IMR-90 (cell line): ENCODE data around the gene EPB41L4A. TPM values are rescaled to one million over a fixed set of nuclear protein-coding genes. Genes with fewer than 3 reads are reported as not detected.

Experiments
- ATAC-seq: fragments of 200-7000 bp; cut with Tn5 transposase; 2 replicates; pipeline ENCODE4 v1.9.1; 2020; ENCODE audit warnings: low read depth, mild to moderate bottlenecking, moderate library complexity
- BruUV-seq: library from RNA; stranded (reverse); fragments of 400-500 nt; replicated peaks from 2 replicates; lab custom pipeline; 2021; lab: Mats Ljungman, UMichigan
- CTCF ChIA-PET: fragments of 300-600 bp; formaldehyde crosslinking; extraction: SDS; loops from one replicate; lab custom pipeline; 2021; ENCODE audit warnings: antibody characterized with exemption; lab: Yijun Ruan, JAX
- POLR2A ChIA-PET: fragments of 300-600 bp; sonication (Branson Sonifier 250); formaldehyde crosslinking; loops from one replicate; lab custom pipeline; 2022; ENCODE audit warnings: antibody characterized with exemption; ENCODE audit not compliant: unreplicated experiment; lab: Charles Lee
- DNase-seq: peaks from one replicate; pipeline ENCODE4 v3.0.0; 2013
- H2AFZ ChIP-seq: replicated peaks from 2 replicates; pipeline ENCODE3; 2013; ENCODE audit warnings: low read length, mild to moderate bottlenecking; ENCODE audit not compliant: poor library complexity
- H2AK5ac ChIP-seq: 2 replicates; pipeline ENCODE4 v1.6.1; 2013; ENCODE audit warnings: low read depth, low read length, inconsistent platforms
- H2AK9ac ChIP-seq: replicated peaks from 2 replicates; pipeline ENCODE3; 2013; ENCODE audit warnings: mild to moderate bottlenecking, low read depth, low read length, moderate library complexity; ENCODE audit not compliant: poor library complexity
- H2BK120ac ChIP-seq: 2 replicates; pipeline ENCODE4 v1.6.1; 2013; ENCODE audit warnings: low read depth, low read length, inconsistent platforms
- H2BK15ac ChIP-seq: 3 replicates; pipeline ENCODE4 v1.6.1; 2013; ENCODE audit warnings: low read depth, low read length, inconsistent platforms
- H2BK20ac ChIP-seq: 2 replicates; pipeline ENCODE4 v1.6.1; 2013; ENCODE audit warnings: low read depth, mild to moderate bottlenecking, inconsistent platforms, low read length, moderate library complexity
- H2BK5ac ChIP-seq: 2 replicates; pipeline ENCODE4 v1.6.1; 2013; ENCODE audit warnings: mild to moderate bottlenecking, low read depth, low read length, inconsistent platforms; ENCODE audit not compliant: poor library complexity, severe bottlenecking
- H3K14ac ChIP-seq: replicated peaks from 2 replicates; pipeline ENCODE4 v1.6.1; 2013; ENCODE audit warnings: low read depth, low read length, inconsistent platforms
- H3K18ac ChIP-seq: 2 replicates; pipeline ENCODE4 v1.6.1; 2013; ENCODE audit warnings: low read depth, low read length, control low read depth
- H3K23ac ChIP-seq: 2 replicates; pipeline ENCODE4 v1.6.1; 2013; ENCODE audit warnings: low read depth, low read length, inconsistent platforms
- H3K27ac ChIP-seq: 2 replicates; pipeline ENCODE4 v1.5.1; 2013; ENCODE audit warnings: mild to moderate bottlenecking, control low read depth, low read length; ENCODE audit not compliant: insufficient read depth
- H3K27me3 ChIP-seq: 2 replicates; pipeline ENCODE4 v1.6.1; 2013; ENCODE audit warnings: low read length; ENCODE audit not compliant: control insufficient read depth, insufficient read depth
- H3K36me3 ChIP-seq: 2 replicates; pipeline ENCODE4 v1.6.1; 2013; ENCODE audit warnings: low read length, mixed read lengths; ENCODE audit not compliant: control insufficient read depth, insufficient read depth
- H3K4ac ChIP-seq: 2 replicates; pipeline ENCODE4 v1.6.1; 2013; ENCODE audit warnings: low read depth, low read length, inconsistent platforms
- H3K4me1 ChIP-seq: 2 replicates; pipeline ENCODE4 v1.6.1; 2013; ENCODE audit warnings: low read length, mixed read lengths; ENCODE audit not compliant: control insufficient read depth, insufficient read depth
- H3K4me2 ChIP-seq: 2 replicates; pipeline ENCODE4 v1.6.1; 2013; ENCODE audit warnings: low read depth, mild to moderate bottlenecking, control low read depth, low read length, moderate library complexity
- H3K4me3 ChIP-seq: 2 replicates; pipeline ENCODE4 v1.5.1; 2013; ENCODE audit warnings: low read depth, mild to moderate bottlenecking, control low read depth, low read length, moderate library complexity; ENCODE audit not compliant: insufficient read depth
- H3K56ac ChIP-seq: 2 replicates; pipeline ENCODE4 v1.6.1; 2013; ENCODE audit warnings: low read length, inconsistent platforms; ENCODE audit not compliant: insufficient read depth; ENCODE audit errors: extremely low read depth
- H3K79me1 ChIP-seq, 2 experiments: 2 replicates each; pipeline ENCODE4 v1.6.1; 2013; ENCODE audit warnings: low read length in 2 of 2, inconsistent platforms in 1 of 2, low read depth in 1 of 2
- H3K9ac ChIP-seq: 2 replicates; pipeline ENCODE4 v1.6.1; 2013; ENCODE audit warnings: low read depth, low read length, control low read depth
- H3K9me1 ChIP-seq: 2 replicates; pipeline ENCODE4 v1.6.1; 2013; ENCODE audit warnings: low read length, inconsistent platforms; ENCODE audit not compliant: insufficient read depth
- H3K9me3 ChIP-seq: 2 replicates; pipeline ENCODE4 v1.6.1; 2013; ENCODE audit warnings: low read length; ENCODE audit not compliant: control insufficient read depth, insufficient read depth
- H4K20me1 ChIP-seq: 2 replicates; pipeline ENCODE4 v1.6.1; 2013; ENCODE audit warnings: low read length, inconsistent platforms; ENCODE audit not compliant: insufficient read depth
- H4K5ac ChIP-seq: 2 replicates; pipeline ENCODE4 v1.6.1; 2013; ENCODE audit warnings: mild to moderate bottlenecking, low read depth, low read length, control low read depth
- H4K8ac ChIP-seq, 2 experiments: 2 replicates each; pipeline ENCODE4 v1.6.1; 2013; ENCODE audit warnings: low read depth in 2 of 2, low read length in 2 of 2, control low read depth in 1 of 2, inconsistent platforms in 1 of 2
- H4K91ac ChIP-seq: 2 replicates; pipeline ENCODE4 v1.6.1; 2013; ENCODE audit warnings: low read depth, low read length, inconsistent platforms; ENCODE audit not compliant: insufficient read depth
- BHLHE40 ChIP-seq: fragments of 150-350 bp; IDR thresholded peaks from 2 replicates; pipeline ENCODE4 v1.6.1; 2016; ENCODE audit warnings: mild to moderate bottlenecking, low read depth, low read length
- CHD1 ChIP-seq: IDR thresholded peaks from 2 replicates; pipeline ENCODE4 v1.6.1; 2012; ENCODE audit warnings: low read depth, low read length, improper control_type of control experiment
- CTCF ChIP-seq: conservative IDR thresholded peaks from 2 replicates; pipeline ENCODE4 v1.5.1; 2012; ENCODE audit warnings: mild to moderate bottlenecking, low read depth, low read length, improper control_type of control experiment
- NFE2L2 ChIP-seq: fragments of 150-350 bp; IDR thresholded peaks from 2 replicates; pipeline ENCODE4 v1.6.1; 2016; ENCODE audit warnings: low read depth, mild to moderate bottlenecking, low read length
- RAD21 ChIP-seq: IDR thresholded peaks from 2 replicates; pipeline ENCODE4 v1.6.1; 2012; ENCODE audit warnings: low read length, improper control_type of control experiment
- RCOR1 ChIP-seq: IDR thresholded peaks from 2 replicates; pipeline ENCODE4 v1.6.1; 2012; ENCODE audit warnings: mild to moderate bottlenecking, low read length, improper control_type of control experiment; ENCODE audit not compliant: insufficient replicate concordance
- RFX5 ChIP-seq: IDR thresholded peaks from 2 replicates; pipeline ENCODE4 v1.8.0; 2012; ENCODE audit warnings: low read depth, mild to moderate bottlenecking, low read length, moderate library complexity
- SMC3 ChIP-seq: fragments of 150-350 bp; IDR thresholded peaks from 2 replicates; pipeline ENCODE4 v1.6.1; 2016; ENCODE audit warnings: low read depth, mild to moderate bottlenecking, antibody characterized with exemption, low read length, moderate library complexity
- USF2 ChIP-seq: fragments of 150-350 bp; IDR thresholded peaks from 2 replicates; pipeline ENCODE4 v1.6.1; 2017; ENCODE audit warnings: mild to moderate bottlenecking, antibody characterized with exemption, low read length, low read depth
- WGBS, 2 experiments: methylation state at CpG; one replicate each; pipeline versions ENCODE4 v1.1.5 to v1.1.7; 2013; ENCODE audit warnings: missing lambda C conversion rate in 2 of 2; ENCODE audit not compliant: insufficient read length in 1 of 2; ENCODE audit errors: extremely low coverage in 2 of 2; 5-methylcytosine and 5-hydroxymethylcytosine counted together
- dilution Hi-C: fragments of 300-500 bp; cut with HindIII; formaldehyde crosslinking; loops from one replicate; pipeline ENCODE4 v1.14.3; 2018; ENCODE audit warnings: low sequenced_read_pairs; ENCODE audit not compliant: unreplicated experiment
- in situ Hi-C: fragments of 300-500 bp; cut with MboI; formaldehyde crosslinking; loops from 3 replicates; pipeline ENCODE4 v1.14.3; 2019; ENCODE audit warnings: low sequenced_read_pairs, inconsistent platforms, mixed read lengths
- intact Hi-C: fragments of 100-400 bp; cut with micrococcal nuclease; formaldehyde crosslinking; loops from 2 replicates; pipeline ENCODE4 v1.10.0; 2022
- polyA plus RNA-seq, 3 experiments: library from polyadenylated mRNA; depleted of rRNA; stranded (reverse); fragments of >200 nt; gene quantifications; 2 replicates each; pipeline ENCODE4 v1.2.3, GENCODE V29; 2012; ENCODE audit warnings: low replicate concordance in 1 of 3
- total RNA-seq: library from RNA; depleted of rRNA; stranded (reverse); fragments of >200 nt; gene quantifications from 2 replicates; pipeline ENCODE4 v1.2.3, GENCODE V29; 2012

The EPB41L4A gene
- total and polyA plus RNA-seq, 2 of the 4 experiments (the other 2 are of a cell fraction) = under 0.01 to 0.02 TPM

DNA sequence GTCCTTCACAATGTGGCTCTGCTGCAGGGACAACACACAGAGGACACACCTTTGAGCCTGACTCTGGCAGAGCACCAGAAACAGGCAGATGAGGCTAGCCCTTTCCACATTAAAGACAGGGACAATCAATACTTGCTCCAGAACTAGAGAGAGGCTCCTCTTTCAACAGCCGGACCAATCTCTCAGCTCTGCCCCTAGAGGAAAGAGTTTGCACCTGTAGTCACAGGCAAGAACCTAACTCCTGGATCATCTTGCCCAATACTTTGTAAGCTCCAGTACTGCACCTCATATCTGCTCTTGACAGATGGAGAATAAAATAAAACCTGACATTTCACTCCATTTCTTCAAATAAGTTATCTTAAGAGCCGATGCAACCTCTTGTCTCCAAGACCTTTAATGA is 52.1 kb downstream of the EPB41L4A start:
- H4K5ac ChIP-seq = no peak overlapping the region
- no TSS peak for BruUV-seq
- H3K4me1 ChIP-seq = no peaks in the 10 kb centered on the region
- no peak overlapping the region for H4K8ac ChIP-seq
- ChIA-PET POLR2A (no interaction called here), CTCF (interaction anchor here (0.6 kb wide), 1 partner anchor 91 kb away, joined by 3 read pairs; no protein-coding TSS in a partner anchor)
- ATAC-seq (no peak), DNase-seq (no peak)
- H4K20me1 ChIP-seq = no peaks in the 10 kb centered on the region
- dilution Hi-C loops (no loop called here), in situ Hi-C loops (no loop called here), intact Hi-C loops (no loop called here)
- TF ChIP-seq RCOR1 (no peak), RAD21 (no peak), CHD1 (no peak), BHLHE40 (no peak), NFE2L2 (no peak), SMC3 (no peak), RFX5 (no peak), USF2 (no peak), CTCF (no peak)
- no peak overlapping the region for H2BK15ac ChIP-seq
- H3K9me3 ChIP-seq = no peaks in the 10 kb centered on the region
- H3K9me1 ChIP-seq = no peaks in the 10 kb centered on the region
- H2AK9ac ChIP-seq = no peak overlapping the region
- H2BK120ac ChIP-seq = no peak overlapping the region
- H3K4me3 ChIP-seq = no peak overlapping the region
- H3K27me3 ChIP-seq = no peaks in the 10 kb centered on the region
- no peak overlapping the region for H3K27ac ChIP-seq
- 40% methylated on average over 1 of the region's 2 CpGs; no CpG with 5 or more reads in 1 of the 2 experiments for WGBS, 2 experiments
- H2AK5ac ChIP-seq = no peak overlapping the region
- no peak overlapping the region for H3K56ac ChIP-seq
- no peak overlapping the region for H2BK20ac ChIP-seq
- no peaks in the 10 kb centered on the region for H3K36me3 ChIP-seq
- no peak overlapping the region for H3K9ac ChIP-seq
- H3K79me1 ChIP-seq = no peaks in the 10 kb centered on the region
- H3K18ac ChIP-seq = no peak overlapping the region
- H3K4ac ChIP-seq = no peak overlapping the region
- no peak overlapping the region for H3K14ac ChIP-seq
- H2AFZ ChIP-seq = no peak overlapping the region
- H2BK5ac ChIP-seq = no peak overlapping the region
- no peak overlapping the region for H3K4me2 ChIP-seq
- H4K91ac ChIP-seq = no peak overlapping the region
- no peak overlapping the region for H3K23ac ChIP-seq
